IMR-90 (cell line): ENCODE results near the gene C12orf56. TPM values are rescaled to one million over a fixed set of nuclear protein-coding genes. Genes with fewer than 3 reads are reported as not detected.
A peak's percentile ranks its signal among the peaks of the same experiment; 100 is the strongest.

Experiments
- ATAC-seq: fragments of 200-7000 bp; cut with Tn5 transposase; 2 replicates; pipeline ENCODE4 v1.9.1; 2020; ENCODE audit warnings: low read depth, mild to moderate bottlenecking, moderate library complexity
- BruUV-seq: library from RNA; stranded (reverse); fragments of 400-500 nt; replicated peaks from 2 replicates; lab custom pipeline; 2021; lab: Mats Ljungman, UMichigan
- CTCF ChIA-PET: fragments of 300-600 bp; formaldehyde crosslinking; extraction: SDS; loops from one replicate; lab custom pipeline; 2021; ENCODE audit warnings: antibody characterized with exemption; lab: Yijun Ruan, JAX
- POLR2A ChIA-PET: fragments of 300-600 bp; sonication (Branson Sonifier 250); formaldehyde crosslinking; loops from one replicate; lab custom pipeline; 2022; ENCODE audit warnings: antibody characterized with exemption; ENCODE audit not compliant: unreplicated experiment; lab: Charles Lee
- DNase-seq: peaks from one replicate; pipeline ENCODE4 v3.0.0; 2013
- H2AFZ ChIP-seq: replicated peaks from 2 replicates; pipeline ENCODE3; 2013; ENCODE audit warnings: low read length, mild to moderate bottlenecking; ENCODE audit not compliant: poor library complexity
- H2AK5ac ChIP-seq: 2 replicates; pipeline ENCODE4 v1.6.1; 2013; ENCODE audit warnings: low read depth, low read length, inconsistent platforms
- H2AK9ac ChIP-seq: replicated peaks from 2 replicates; pipeline ENCODE3; 2013; ENCODE audit warnings: mild to moderate bottlenecking, low read depth, low read length, moderate library complexity; ENCODE audit not compliant: poor library complexity
- H2BK120ac ChIP-seq: 2 replicates; pipeline ENCODE4 v1.6.1; 2013; ENCODE audit warnings: low read depth, low read length, inconsistent platforms
- H2BK15ac ChIP-seq: 3 replicates; pipeline ENCODE4 v1.6.1; 2013; ENCODE audit warnings: low read depth, low read length, inconsistent platforms
- H2BK20ac ChIP-seq: 2 replicates; pipeline ENCODE4 v1.6.1; 2013; ENCODE audit warnings: low read depth, mild to moderate bottlenecking, inconsistent platforms, low read length, moderate library complexity
- H2BK5ac ChIP-seq: 2 replicates; pipeline ENCODE4 v1.6.1; 2013; ENCODE audit warnings: mild to moderate bottlenecking, low read depth, low read length, inconsistent platforms; ENCODE audit not compliant: poor library complexity, severe bottlenecking
- H3K14ac ChIP-seq: replicated peaks from 2 replicates; pipeline ENCODE4 v1.6.1; 2013; ENCODE audit warnings: low read depth, low read length, inconsistent platforms
- H3K18ac ChIP-seq: 2 replicates; pipeline ENCODE4 v1.6.1; 2013; ENCODE audit warnings: low read depth, low read length, control low read depth
- H3K23ac ChIP-seq: 2 replicates; pipeline ENCODE4 v1.6.1; 2013; ENCODE audit warnings: low read depth, low read length, inconsistent platforms
- H3K27ac ChIP-seq: 2 replicates; pipeline ENCODE4 v1.5.1; 2013; ENCODE audit warnings: mild to moderate bottlenecking, control low read depth, low read length; ENCODE audit not compliant: insufficient read depth
- H3K27me3 ChIP-seq: 2 replicates; pipeline ENCODE4 v1.6.1; 2013; ENCODE audit warnings: low read length; ENCODE audit not compliant: control insufficient read depth, insufficient read depth
- H3K36me3 ChIP-seq: 2 replicates; pipeline ENCODE4 v1.6.1; 2013; ENCODE audit warnings: low read length, mixed read lengths; ENCODE audit not compliant: control insufficient read depth, insufficient read depth
- H3K4ac ChIP-seq: 2 replicates; pipeline ENCODE4 v1.6.1; 2013; ENCODE audit warnings: low read depth, low read length, inconsistent platforms
- H3K4me1 ChIP-seq: 2 replicates; pipeline ENCODE4 v1.6.1; 2013; ENCODE audit warnings: low read length, mixed read lengths; ENCODE audit not compliant: control insufficient read depth, insufficient read depth
- H3K4me2 ChIP-seq: 2 replicates; pipeline ENCODE4 v1.6.1; 2013; ENCODE audit warnings: low read depth, mild to moderate bottlenecking, control low read depth, low read length, moderate library complexity
- H3K4me3 ChIP-seq: 2 replicates; pipeline ENCODE4 v1.5.1; 2013; ENCODE audit warnings: low read depth, mild to moderate bottlenecking, control low read depth, low read length, moderate library complexity; ENCODE audit not compliant: insufficient read depth
- H3K56ac ChIP-seq: 2 replicates; pipeline ENCODE4 v1.6.1; 2013; ENCODE audit warnings: low read length, inconsistent platforms; ENCODE audit not compliant: insufficient read depth; ENCODE audit errors: extremely low read depth
- H3K79me1 ChIP-seq, 2 experiments: 2 replicates each; pipeline ENCODE4 v1.6.1; 2013; ENCODE audit warnings: low read length in 2 of 2, inconsistent platforms in 1 of 2, low read depth in 1 of 2
- H3K9ac ChIP-seq: 2 replicates; pipeline ENCODE4 v1.6.1; 2013; ENCODE audit warnings: low read depth, low read length, control low read depth
- H3K9me1 ChIP-seq: 2 replicates; pipeline ENCODE4 v1.6.1; 2013; ENCODE audit warnings: low read length, inconsistent platforms; ENCODE audit not compliant: insufficient read depth
- H3K9me3 ChIP-seq: 2 replicates; pipeline ENCODE4 v1.6.1; 2013; ENCODE audit warnings: low read length; ENCODE audit not compliant: control insufficient read depth, insufficient read depth
- H4K20me1 ChIP-seq: 2 replicates; pipeline ENCODE4 v1.6.1; 2013; ENCODE audit warnings: low read length, inconsistent platforms; ENCODE audit not compliant: insufficient read depth
- H4K5ac ChIP-seq: 2 replicates; pipeline ENCODE4 v1.6.1; 2013; ENCODE audit warnings: mild to moderate bottlenecking, low read depth, low read length, control low read depth
- H4K8ac ChIP-seq, 2 experiments: 2 replicates each; pipeline ENCODE4 v1.6.1; 2013; ENCODE audit warnings: low read depth in 2 of 2, low read length in 2 of 2, control low read depth in 1 of 2, inconsistent platforms in 1 of 2
- H4K91ac ChIP-seq: 2 replicates; pipeline ENCODE4 v1.6.1; 2013; ENCODE audit warnings: low read depth, low read length, inconsistent platforms; ENCODE audit not compliant: insufficient read depth
- CTCF ChIP-seq: conservative IDR thresholded peaks from 2 replicates; pipeline ENCODE4 v1.5.1; 2012; ENCODE audit warnings: mild to moderate bottlenecking, low read depth, low read length, improper control_type of control experiment
- MXI1 ChIP-seq: IDR thresholded peaks from 2 replicates; pipeline ENCODE4 v1.6.1; 2012; ENCODE audit warnings: low read depth, mild to moderate bottlenecking, low read length, moderate library complexity, borderline replicate concordance
- RAD21 ChIP-seq: IDR thresholded peaks from 2 replicates; pipeline ENCODE4 v1.6.1; 2012; ENCODE audit warnings: low read length, improper control_type of control experiment
- SMC3 ChIP-seq: fragments of 150-350 bp; IDR thresholded peaks from 2 replicates; pipeline ENCODE4 v1.6.1; 2016; ENCODE audit warnings: low read depth, mild to moderate bottlenecking, antibody characterized with exemption, low read length, moderate library complexity
- WGBS, 2 experiments: methylation state at CpG; one replicate each; pipeline versions ENCODE4 v1.1.5 to v1.1.7; 2013; ENCODE audit warnings: missing lambda C conversion rate in 2 of 2; ENCODE audit not compliant: insufficient read length in 1 of 2; ENCODE audit errors: extremely low coverage in 2 of 2; 5-methylcytosine and 5-hydroxymethylcytosine counted together
- dilution Hi-C: fragments of 300-500 bp; cut with HindIII; formaldehyde crosslinking; loops from one replicate; pipeline ENCODE4 v1.14.3; 2018; ENCODE audit warnings: low sequenced_read_pairs; ENCODE audit not compliant: unreplicated experiment
- in situ Hi-C: fragments of 300-500 bp; cut with MboI; formaldehyde crosslinking; loops from 3 replicates; pipeline ENCODE4 v1.14.3; 2019; ENCODE audit warnings: low sequenced_read_pairs, inconsistent platforms, mixed read lengths
- intact Hi-C: fragments of 100-400 bp; cut with micrococcal nuclease; formaldehyde crosslinking; loops from 2 replicates; pipeline ENCODE4 v1.10.0; 2022
- polyA plus RNA-seq, 3 experiments: library from polyadenylated mRNA; depleted of rRNA; stranded (reverse); fragments of >200 nt; gene quantifications; 2 replicates each; pipeline ENCODE4 v1.2.3, GENCODE V29; 2012; ENCODE audit warnings: low replicate concordance in 1 of 3
- total RNA-seq: library from RNA; depleted of rRNA; stranded (reverse); fragments of >200 nt; gene quantifications from 2 replicates; pipeline ENCODE4 v1.2.3, GENCODE V29; 2012

Gene C12orf56
- total and polyA plus RNA-seq, 2 of the 4 experiments (the other 2 are of a cell fraction): 0.09 TPM; not detected in 1

GRCh38 chr12:64392221-64392620 lies 1.7 kb upstream of the C12orf56 start:
- no CpG with 5 or more reads among the region's 3 CpGs for WGBS, 2 experiments
- Histone ChIP-seq H3K36me3 (no peaks in the 10 kb centered on the region), H3K56ac (no peak overlapping the region), H3K27me3 (peaks cover 6% of the 10 kb centered on the region; the same call in 1 of the 2 replicates), H4K20me1 (no peaks in the 10 kb centered on the region), H4K91ac (no peak overlapping the region), H3K14ac (no peak overlapping the region), H2AK9ac (no peak overlapping the region), H2AFZ (no peak overlapping the region), H3K9ac (no peak overlapping the region), H2AK5ac (no peak overlapping the region), H3K9me3 (no peaks in the 10 kb centered on the region), H3K18ac (no peak overlapping the region), H3K23ac (no peak overlapping the region), H4K5ac (no peak overlapping the region), H3K79me1 (no peaks in the 10 kb centered on the region), H3K4ac (no peak overlapping the region), H3K4me1 (no peaks in the 10 kb centered on the region), H3K4me3 (no peak overlapping the region), H4K8ac (no peak overlapping the region), H2BK5ac (no peak overlapping the region), H3K9me1 (0 out of 2 replicates have a peak, but pooled peaks cover 2% of the 10 kb centered on the region), H2BK20ac (no peak overlapping the region), H3K4me2 (no peak overlapping the region), H2BK15ac (no peak overlapping the region), H3K27ac (no peak overlapping the region), H2BK120ac (no peak overlapping the region)
- in situ Hi-C loops (no loop called here), intact Hi-C loops (loop anchor here (1.0 kb wide), 2 partner anchors 118 to 566 kb away; no protein-coding TSS in a partner anchor), dilution Hi-C loops (no loop called here)
- no TSS peak for BruUV-seq
- CTCF ChIA-PET: no interaction called here
- POLR2A ChIA-PET: no interaction called here
- TF ChIP-seq CTCF (peak; percentile 52), RAD21 (peak; percentile 37; the same call in 1 of the 2 replicates), MXI1 (no peak), SMC3 (peak; percentile 48; the same call in 1 of the 2 replicates)
- peak; percentile 73; the same call in 1 of the 2 replicates for ATAC-seq
- peak; percentile 56 for DNase-seq
